ENCODE measurements around the gene DIAPH2. TPM values are rescaled to one million over a fixed set of nuclear protein-coding genes. Genes with fewer than 3 reads are reported as not detected.

The DIAPH2 gene
- total and polyA plus RNA-seq, 12 donors = 1.8 to 13.6 (median 10.1) TPM

DNA sequence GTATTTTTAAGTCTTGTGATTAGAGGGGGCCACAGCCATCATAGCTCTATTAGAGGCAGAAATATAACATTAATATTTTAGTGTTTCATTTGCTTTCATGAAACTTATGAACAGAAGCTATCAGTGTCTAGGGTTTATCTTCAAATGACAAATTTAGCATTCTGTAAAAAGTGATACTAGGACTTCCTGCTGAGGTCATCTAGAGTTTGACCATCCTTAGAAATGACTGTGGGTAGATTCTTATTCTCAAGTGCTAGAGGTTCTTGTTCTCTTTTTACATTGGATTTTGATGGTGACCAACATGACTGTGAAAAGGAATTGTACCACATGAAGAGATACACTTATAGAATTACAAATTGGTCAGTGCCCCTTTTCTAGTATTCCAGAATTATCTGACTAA is 767.6 kb downstream of the DIAPH2 start:
- intact Hi-C loops (cut with DNase I) = no loop called here
- Histone ChIP-seq H3K9me3 (no peaks in the 10 kb centered on the region), H3K27ac (no peak overlapping the region), H3K36me3 (no peaks in the 10 kb centered on the region), H3K27me3 (peaks cover 0 to 19% (median 0%) of the 10 kb centered on the region in 7 donors), H3K4me1 (no peaks in the 10 kb centered on the region), H3K4me3 (no peak overlapping the region)
- no peak for ATAC-seq
- DNase-seq = no peak
- TF ChIP-seq, protein P1, sequence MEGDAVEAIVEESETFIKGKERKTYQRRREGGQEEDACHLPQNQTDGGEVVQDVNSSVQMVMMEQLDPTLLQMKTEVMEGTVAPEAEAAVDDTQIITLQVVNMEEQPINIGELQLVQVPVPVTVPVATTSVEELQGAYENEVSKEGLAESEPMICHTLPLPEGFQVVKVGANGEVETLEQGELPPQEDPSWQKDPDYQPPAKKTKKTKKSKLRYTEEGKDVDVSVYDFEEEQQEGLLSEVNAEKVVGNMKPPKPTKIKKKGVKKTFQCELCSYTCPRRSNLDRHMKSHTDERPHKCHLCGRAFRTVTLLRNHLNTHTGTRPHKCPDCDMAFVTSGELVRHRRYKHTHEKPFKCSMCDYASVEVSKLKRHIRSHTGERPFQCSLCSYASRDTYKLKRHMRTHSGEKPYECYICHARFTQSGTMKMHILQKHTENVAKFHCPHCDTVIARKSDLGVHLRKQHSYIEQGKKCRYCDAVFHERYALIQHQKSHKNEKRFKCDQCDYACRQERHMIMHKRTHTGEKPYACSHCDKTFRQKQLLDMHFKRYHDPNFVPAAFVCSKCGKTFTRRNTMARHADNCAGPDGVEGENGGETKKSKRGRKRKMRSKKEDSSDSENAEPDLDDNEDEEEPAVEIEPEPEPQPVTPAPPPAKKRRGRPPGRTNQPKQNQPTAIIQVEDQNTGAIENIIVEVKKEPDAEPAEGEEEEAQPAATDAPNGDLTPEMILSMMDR (IDR thresholded peaks at IDR 0.05) = no peak

DNA sequence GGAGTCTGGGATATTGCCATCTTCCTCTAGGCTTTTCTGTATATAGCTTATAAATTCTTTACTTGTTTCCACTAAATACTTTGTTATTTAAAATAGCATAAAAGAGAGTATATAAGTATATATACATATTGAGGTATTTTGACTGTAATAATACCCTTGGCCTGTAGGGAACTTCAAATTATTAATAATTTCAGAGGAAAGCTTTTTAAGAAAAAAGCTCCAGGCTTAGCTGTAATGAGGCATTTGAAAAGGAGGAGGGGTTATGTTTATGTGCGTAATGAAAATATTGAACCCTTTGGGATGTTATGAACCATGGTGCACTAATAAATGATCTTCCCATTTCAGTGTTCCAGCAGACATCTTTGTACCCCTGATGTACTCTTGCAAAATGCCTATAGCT is 777.1 kb downstream of the DIAPH2 start:
- Histone ChIP-seq H3K36me3 (no peaks in the 10 kb centered on the region), H3K27me3 (peaks cover 0 to 20% (median 0%) of the 10 kb centered on the region in 7 donors), H3K27ac (no peak overlapping the region), H3K9me3 (no peaks in the 10 kb centered on the region), H3K4me1 (no peaks in the 10 kb centered on the region), H3K4me3 (no peak overlapping the region)
- DNase-seq (no peak), ATAC-seq (no peak)
- intact Hi-C loops (cut with DNase I) = no loop called here
- TF ChIP-seq, protein P1 (IDR thresholded peaks at IDR 0.05) = no peak
- 96 to 100% methylated on average over 1 of the region's 1 CpG for WGBS, 2 donors

DNA sequence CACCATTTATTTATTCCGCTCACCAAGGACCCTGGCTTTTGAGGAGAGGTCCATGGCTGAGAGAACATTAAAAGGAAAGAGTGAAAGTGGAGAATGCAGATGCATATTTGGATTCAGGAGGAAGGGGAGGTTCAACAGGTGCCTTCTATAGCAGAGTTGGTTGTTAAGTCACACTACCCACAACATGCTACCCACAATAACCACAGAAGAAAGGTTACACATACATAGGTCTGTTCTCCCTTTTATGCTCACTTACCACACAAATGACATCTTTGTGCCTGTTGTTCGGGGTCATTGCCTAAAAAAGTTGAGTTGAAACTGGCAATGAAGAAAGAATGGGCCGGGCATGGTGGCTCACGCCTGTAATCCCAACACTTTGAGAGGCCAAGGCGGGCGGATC is 786.4 kb downstream of the DIAPH2 start:
- intact Hi-C loops (cut with DNase I) = no loop called here
- DNase-seq (no peak), ATAC-seq (no peak)
- no peak overlapping the region for H3K4me3 ChIP-seq
- H3K36me3 ChIP-seq = no peaks in the 10 kb centered on the region
- WGBS, 2 donors = 96 to 100% methylated on average over 2 to 6 of the region's 6 CpGs
- no peaks in the 10 kb centered on the region for H3K9me3 ChIP-seq
- no peak overlapping the region for H3K27ac ChIP-seq
- H3K27me3 ChIP-seq = peaks cover 0 to 6% (median 0%) of the 10 kb centered on the region in 7 donors
- H3K4me1 ChIP-seq = no peaks in the 10 kb centered on the region
- TF ChIP-seq, protein P1 (IDR thresholded peaks at IDR 0.05) = no peak

DNA sequence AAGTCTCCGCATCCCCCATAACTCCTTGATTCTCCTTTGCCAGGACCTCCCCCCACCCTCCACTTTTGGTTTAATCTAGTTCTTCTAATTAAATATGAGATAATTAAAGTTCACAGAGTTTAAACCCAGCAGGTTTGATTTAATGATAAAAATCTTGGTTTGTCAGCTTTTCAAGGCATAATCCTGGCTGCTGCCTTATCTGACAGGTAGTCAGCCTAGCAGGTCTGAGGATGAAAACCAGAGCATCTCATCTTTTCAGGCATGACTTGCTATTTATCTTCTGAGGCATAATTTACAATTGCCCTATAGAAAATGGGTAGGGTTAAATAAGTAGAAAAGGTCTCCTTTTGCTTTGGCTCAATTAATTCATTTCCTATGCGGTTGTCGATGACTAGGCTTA is 790.3 kb downstream of the DIAPH2 start:
- intact Hi-C loops (cut with DNase I) = no loop called here
- 95 to 100% methylated on average over 3 of the region's 3 CpGs for WGBS, 2 donors
- TF ChIP-seq, protein P1 (IDR thresholded peaks at IDR 0.05) = no peak

More for the DNA sequence above, 790.3 kb downstream of the DIAPH2 start:
- Histone ChIP-seq H3K27ac (no peak overlapping the region), H3K27me3 (peaks cover 0 to 10% (median 0%) of the 10 kb centered on the region in 7 donors), H3K36me3 (no peaks in the 10 kb centered on the region), H3K9me3 (no peaks in the 10 kb centered on the region), H3K4me1 (no peaks in the 10 kb centered on the region), H3K4me3 (no peak overlapping the region)
- DNase-seq (no peak), ATAC-seq (no peak)

Measured in heart right ventricle (tissue), 16 donors.